WTC11 (cell line): Measurements from ENCODE around the gene CCDC88A. TPM values are rescaled to one million over a fixed set of nuclear protein-coding genes. Genes with fewer than 3 reads are reported as not detected.

Experiments
- ATAC-seq: fragments of 200-7000 bp; cut with Tn5 transposase; 2 replicates; pipeline ENCODE4 v1.10.0; 2021; ENCODE audit warnings: mild to moderate bottlenecking, moderate library complexity
- CTCF ChIA-PET: fragments of 300-600 bp; sonication (Branson Sonifier 250); formaldehyde crosslinking; loops from one replicate; lab custom pipeline; 2021; ENCODE audit warnings: antibody characterized with exemption; lab: Charles Lee
- POLR2A ChIA-PET: fragments of 350-600 bp; sonication (Branson Sonifier 250); formaldehyde crosslinking; loops from one replicate; lab custom pipeline; 2021; ENCODE audit warnings: antibody characterized with exemption; lab: Charles Lee
- DNase-seq: peaks from one replicate; pipeline ENCODE4 v3.0.0; 2021; ENCODE audit warnings: low spot score
- H3K27ac Mint-ChIP-seq: 2 replicates; pipeline ENCODE4 v1.8.0; 2021; ENCODE audit warnings: mixed read lengths
- H3K27me3 Mint-ChIP-seq: 2 replicates; pipeline ENCODE4 v1.8.0; 2021; ENCODE audit warnings: low read depth, mild to moderate bottlenecking, moderate library complexity, mixed read lengths
- H3K36me3 Mint-ChIP-seq: 2 replicates; pipeline ENCODE4 v1.8.0; 2021; ENCODE audit warnings: mixed read lengths
- H3K4me1 Mint-ChIP-seq: 2 replicates; pipeline ENCODE4 v1.8.0; 2022; ENCODE audit warnings: mixed read lengths
- H3K4me3 Mint-ChIP-seq: 2 replicates; pipeline ENCODE4 v1.8.0; 2021; ENCODE audit warnings: mild to moderate bottlenecking, moderate library complexity, mixed read lengths
- H3K9me3 Mint-ChIP-seq: 2 replicates; pipeline ENCODE4 v1.8.0; 2021; ENCODE audit warnings: mixed read lengths
- FOXP1 ChIP-seq: sonication (generic); formaldehyde crosslinking; IDR thresholded peaks from 2 replicates; pipeline ENCODE4 v1.8.0; 2022; ENCODE audit warnings: missing genetic modification reagents, mild to moderate bottlenecking, moderate library complexity, borderline replicate concordance
- GABPB1 ChIP-seq: sonication (generic); formaldehyde crosslinking; IDR thresholded peaks from 2 replicates; pipeline ENCODE4 v1.8.1; 2023; ENCODE audit warnings: mild to moderate bottlenecking, missing genetic modification reagents
- GRHL2 ChIP-seq: fragments of 250-450 bp; sonication (Bioruptor Pico); IDR thresholded peaks from 2 replicates; pipeline ENCODE4 v1.8.0; 2022; ENCODE audit warnings: mild to moderate bottlenecking, moderate library complexity; ENCODE audit not compliant: insufficient replicate concordance, severe bottlenecking
- NFE2L1 ChIP-seq: sonication (generic); formaldehyde crosslinking; IDR thresholded peaks from 2 replicates; pipeline ENCODE4 v1.8.1; 2023; ENCODE audit warnings: missing genetic modification reagents
- PRRX2 ChIP-seq: fragments of 250-450 bp; sonication (Bioruptor Pico); IDR thresholded peaks from 2 replicates; pipeline ENCODE4 v1.8.0; 2021; ENCODE audit warnings: mild to moderate bottlenecking
- RORB ChIP-seq: fragments of 250-450 bp; sonication (Bioruptor Pico); IDR thresholded peaks from 2 replicates; pipeline ENCODE4 v1.9.0; 2021; ENCODE audit warnings: mild to moderate bottlenecking
- SOX15 ChIP-seq: fragments of 250-450 bp; sonication (Bioruptor Pico); IDR thresholded peaks from 2 replicates; pipeline ENCODE4 v1.9.0; 2021; ENCODE audit warnings: mild to moderate bottlenecking
- SP1 ChIP-seq: sonication (generic); formaldehyde crosslinking; conservative IDR thresholded peaks from 2 replicates; pipeline ENCODE4 v1.8.1; 2022; ENCODE audit warnings: missing genetic modification reagents
- TCF7 ChIP-seq: sonication (generic); formaldehyde crosslinking; IDR thresholded peaks from 2 replicates; pipeline ENCODE4 v1.8.0; 2022; ENCODE audit warnings: mild to moderate bottlenecking, low read depth, missing genetic modification reagents, moderate library complexity
- TEAD1 ChIP-seq: sonication (generic); formaldehyde crosslinking; IDR thresholded peaks from 2 replicates; pipeline ENCODE4 v1.8.0; 2022; ENCODE audit warnings: mild to moderate bottlenecking, missing genetic modification reagents
- TEAD4 ChIP-seq: sonication (generic); formaldehyde crosslinking; IDR thresholded peaks from 2 replicates; pipeline ENCODE4 v1.8.0; 2022; ENCODE audit warnings: mild to moderate bottlenecking, missing genetic modification reagents
- TP53 ChIP-seq: sonication (generic); formaldehyde crosslinking; IDR thresholded peaks from 2 replicates; pipeline ENCODE4 v1.8.1; 2023; ENCODE audit warnings: mild to moderate bottlenecking, missing genetic modification reagents
- ZNF263 ChIP-seq: sonication (generic); formaldehyde crosslinking; IDR thresholded peaks from 2 replicates; pipeline ENCODE4 v1.8.1; 2022; ENCODE audit warnings: low read depth, mild to moderate bottlenecking, moderate library complexity, missing genetic modification reagents
- ZNF423 ChIP-seq: fragments of 250-450 bp; sonication (Bioruptor Pico); IDR thresholded peaks from 2 replicates; pipeline ENCODE4 v2.1.2; 2022; ENCODE audit warnings: mild to moderate bottlenecking, moderate library complexity
- total RNA-seq: library from RNA; stranded (reverse); gene quantifications from 3 replicates; pipeline ENCODE4 v1.2.3, GENCODE V29; 2021
- TF ChIP-seq, protein P1 (sequence below): fragments of 250-450 bp; sonication (Bioruptor Pico); IDR thresholded peaks from 2 replicates; pipeline ENCODE4 v2.1.2; 2022; ENCODE audit warnings: mild to moderate bottlenecking, moderate library complexity
- TF ChIP-seq, protein P2 (sequence below): sonication (generic); formaldehyde crosslinking; IDR thresholded peaks from 2 replicates; pipeline ENCODE4 v1.8.0; 2022; ENCODE audit warnings: missing genetic modification reagents
- TF ChIP-seq, protein P3 (sequence below): sonication (generic); formaldehyde crosslinking; IDR thresholded peaks from 2 replicates; pipeline ENCODE4 v1.8.1; 2023; ENCODE audit warnings: mild to moderate bottlenecking, missing genetic modification reagents, moderate library complexity
- TF ChIP-seq, protein P4 (sequence below): sonication (generic); formaldehyde crosslinking; IDR thresholded peaks from 2 replicates; pipeline ENCODE4 v1.8.0; 2022; ENCODE audit warnings: mild to moderate bottlenecking, missing genetic modification reagents
- TF ChIP-seq, protein P5 (sequence below): sonication (generic); formaldehyde crosslinking; IDR thresholded peaks from 2 replicates; pipeline ENCODE4 v1.8.1; 2023; ENCODE audit warnings: mild to moderate bottlenecking, missing genetic modification reagents, borderline replicate concordance
- TF ChIP-seq, protein P6 (sequence below): sonication (generic); formaldehyde crosslinking; IDR thresholded peaks from 2 replicates; pipeline ENCODE4 v1.8.1; 2022; ENCODE audit warnings: mild to moderate bottlenecking, missing genetic modification reagents, moderate library complexity, borderline replicate concordance

Gene CCDC88A
- total RNA-seq, 1 experiment from 2014 or later, result 97.5 TPM

DNA sequence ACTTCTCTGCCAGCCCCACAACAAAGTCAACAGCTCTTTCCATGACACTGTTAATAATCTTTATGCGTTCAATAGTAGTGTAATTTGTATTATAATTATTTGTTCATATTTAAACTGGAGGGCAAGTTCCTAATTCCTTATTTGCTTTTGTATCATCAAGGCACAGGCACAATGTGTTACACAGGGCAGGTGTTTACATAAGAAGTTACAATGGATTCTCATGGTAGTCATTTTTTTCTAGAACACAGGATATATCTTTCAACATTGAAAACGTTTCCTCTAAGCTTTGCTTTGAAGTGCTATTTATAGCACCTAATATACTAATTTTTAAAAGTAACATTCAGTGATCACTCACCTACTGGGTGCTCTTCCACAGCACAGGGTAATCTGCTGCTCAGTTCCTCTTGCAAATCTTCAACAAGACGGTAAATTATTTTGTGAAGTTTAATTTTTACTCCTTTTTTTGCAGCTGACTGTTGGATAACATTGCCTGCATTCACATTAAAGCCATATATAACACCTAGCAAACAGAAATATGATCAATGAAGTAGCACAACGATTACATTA is 179.9 kb downstream of the CCDC88A start:
- ChIA-PET POLR2A (no interaction called here), CTCF (no interaction called here)
- H3K9me3 Mint-ChIP-seq, result no peaks in the 10 kb centered on the region
- DNase-seq (no peak), ATAC-seq (no peak)
- no peak overlapping the region for H3K27ac Mint-ChIP-seq
- H3K36me3 Mint-ChIP-seq, result peaks cover 34% of the 10 kb centered on the region
- TF ChIP-seq GRHL2 (CRISPR knock-in tag) (no peak), TP53 (CRISPR knock-in tag) (no peak), ZNF423 (no peak), SOX15 (CRISPR knock-in tag) (no peak), SP1 (CRISPR knock-in tag) (no peak), ZNF263 (CRISPR knock-in tag) (no peak), TEAD4 (CRISPR knock-in tag) (no peak), RORB (CRISPR knock-in tag) (no peak), TEAD1 (no peak), TCF7 (CRISPR knock-in tag) (no peak), NFE2L1 (CRISPR knock-in tag) (no peak), FOXP1 (CRISPR knock-in tag) (no peak), PRRX2 (CRISPR knock-in tag) (no peak), GABPB1 (CRISPR knock-in tag) (no peak)
- TF ChIP-seq, protein P1, sequence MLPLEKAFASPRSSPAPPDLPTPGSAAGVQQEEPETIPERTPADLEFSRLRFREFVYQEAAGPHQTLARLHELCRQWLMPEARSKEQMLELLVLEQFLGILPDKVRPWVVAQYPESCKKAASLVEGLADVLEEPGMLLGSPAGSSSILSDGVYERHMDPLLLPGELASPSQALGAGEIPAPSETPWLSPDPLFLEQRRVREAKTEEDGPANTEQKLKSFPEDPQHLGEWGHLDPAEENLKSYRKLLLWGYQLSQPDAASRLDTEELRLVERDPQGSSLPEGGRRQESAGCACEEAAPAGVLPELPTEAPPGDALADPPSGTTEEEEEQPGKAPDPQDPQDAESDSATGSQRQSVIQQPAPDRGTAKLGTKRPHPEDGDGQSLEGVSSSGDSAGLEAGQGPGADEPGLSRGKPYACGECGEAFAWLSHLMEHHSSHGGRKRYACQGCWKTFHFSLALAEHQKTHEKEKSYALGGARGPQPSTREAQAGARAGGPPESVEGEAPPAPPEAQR (CRISPR knock-in tag), result no peak
- TF ChIP-seq, protein P2, sequence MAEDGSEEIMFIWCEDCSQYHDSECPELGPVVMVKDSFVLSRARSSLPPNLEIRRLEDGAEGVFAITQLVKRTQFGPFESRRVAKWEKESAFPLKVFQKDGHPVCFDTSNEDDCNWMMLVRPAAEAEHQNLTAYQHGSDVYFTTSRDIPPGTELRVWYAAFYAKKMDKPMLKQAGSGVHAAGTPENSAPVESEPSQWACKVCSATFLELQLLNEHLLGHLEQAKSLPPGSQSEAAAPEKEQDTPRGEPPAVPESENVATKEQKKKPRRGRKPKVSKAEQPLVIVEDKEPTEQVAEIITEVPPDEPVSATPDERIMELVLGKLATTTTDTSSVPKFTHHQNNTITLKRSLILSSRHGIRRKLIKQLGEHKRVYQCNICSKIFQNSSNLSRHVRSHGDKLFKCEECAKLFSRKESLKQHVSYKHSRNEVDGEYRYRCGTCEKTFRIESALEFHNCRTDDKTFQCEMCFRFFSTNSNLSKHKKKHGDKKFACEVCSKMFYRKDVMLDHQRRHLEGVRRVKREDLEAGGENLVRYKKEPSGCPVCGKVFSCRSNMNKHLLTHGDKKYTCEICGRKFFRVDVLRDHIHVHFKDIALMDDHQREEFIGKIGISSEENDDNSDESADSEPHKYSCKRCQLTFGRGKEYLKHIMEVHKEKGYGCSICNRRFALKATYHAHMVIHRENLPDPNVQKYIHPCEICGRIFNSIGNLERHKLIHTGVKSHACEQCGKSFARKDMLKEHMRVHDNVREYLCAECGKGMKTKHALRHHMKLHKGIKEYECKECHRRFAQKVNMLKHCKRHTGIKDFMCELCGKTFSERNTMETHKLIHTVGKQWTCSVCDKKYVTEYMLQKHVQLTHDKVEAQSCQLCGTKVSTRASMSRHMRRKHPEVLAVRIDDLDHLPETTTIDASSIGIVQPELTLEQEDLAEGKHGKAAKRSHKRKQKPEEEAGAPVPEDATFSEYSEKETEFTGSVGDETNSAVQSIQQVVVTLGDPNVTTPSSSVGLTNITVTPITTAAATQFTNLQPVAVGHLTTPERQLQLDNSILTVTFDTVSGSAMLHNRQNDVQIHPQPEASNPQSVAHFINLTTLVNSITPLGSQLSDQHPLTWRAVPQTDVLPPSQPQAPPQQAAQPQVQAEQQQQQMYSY, result no peak
- TF ChIP-seq, protein P3, sequence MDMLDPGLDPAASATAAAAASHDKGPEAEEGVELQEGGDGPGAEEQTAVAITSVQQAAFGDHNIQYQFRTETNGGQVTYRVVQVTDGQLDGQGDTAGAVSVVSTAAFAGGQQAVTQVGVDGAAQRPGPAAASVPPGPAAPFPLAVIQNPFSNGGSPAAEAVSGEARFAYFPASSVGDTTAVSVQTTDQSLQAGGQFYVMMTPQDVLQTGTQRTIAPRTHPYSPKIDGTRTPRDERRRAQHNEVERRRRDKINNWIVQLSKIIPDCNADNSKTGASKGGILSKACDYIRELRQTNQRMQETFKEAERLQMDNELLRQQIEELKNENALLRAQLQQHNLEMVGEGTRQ (CRISPR knock-in tag), result no peak
- TF ChIP-seq, protein P4, sequence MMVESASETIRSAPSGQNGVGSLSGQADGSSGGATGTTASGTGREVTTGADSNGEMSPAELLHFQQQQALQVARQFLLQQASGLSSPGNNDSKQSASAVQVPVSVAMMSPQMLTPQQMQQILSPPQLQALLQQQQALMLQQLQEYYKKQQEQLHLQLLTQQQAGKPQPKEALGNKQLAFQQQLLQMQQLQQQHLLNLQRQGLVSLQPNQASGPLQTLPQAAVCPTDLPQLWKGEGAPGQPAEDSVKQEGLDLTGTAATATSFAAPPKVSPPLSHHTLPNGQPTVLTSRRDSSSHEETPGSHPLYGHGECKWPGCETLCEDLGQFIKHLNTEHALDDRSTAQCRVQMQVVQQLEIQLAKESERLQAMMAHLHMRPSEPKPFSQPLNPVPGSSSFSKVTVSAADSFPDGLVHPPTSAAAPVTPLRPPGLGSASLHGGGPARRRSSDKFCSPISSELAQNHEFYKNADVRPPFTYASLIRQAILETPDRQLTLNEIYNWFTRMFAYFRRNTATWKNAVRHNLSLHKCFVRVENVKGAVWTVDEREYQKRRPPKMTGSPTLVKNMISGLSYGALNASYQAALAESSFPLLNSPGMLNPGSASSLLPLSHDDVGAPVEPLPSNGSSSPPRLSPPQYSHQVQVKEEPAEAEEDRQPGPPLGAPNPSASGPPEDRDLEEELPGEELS (CRISPR knock-in tag), result no peak
- TF ChIP-seq, protein P5, sequence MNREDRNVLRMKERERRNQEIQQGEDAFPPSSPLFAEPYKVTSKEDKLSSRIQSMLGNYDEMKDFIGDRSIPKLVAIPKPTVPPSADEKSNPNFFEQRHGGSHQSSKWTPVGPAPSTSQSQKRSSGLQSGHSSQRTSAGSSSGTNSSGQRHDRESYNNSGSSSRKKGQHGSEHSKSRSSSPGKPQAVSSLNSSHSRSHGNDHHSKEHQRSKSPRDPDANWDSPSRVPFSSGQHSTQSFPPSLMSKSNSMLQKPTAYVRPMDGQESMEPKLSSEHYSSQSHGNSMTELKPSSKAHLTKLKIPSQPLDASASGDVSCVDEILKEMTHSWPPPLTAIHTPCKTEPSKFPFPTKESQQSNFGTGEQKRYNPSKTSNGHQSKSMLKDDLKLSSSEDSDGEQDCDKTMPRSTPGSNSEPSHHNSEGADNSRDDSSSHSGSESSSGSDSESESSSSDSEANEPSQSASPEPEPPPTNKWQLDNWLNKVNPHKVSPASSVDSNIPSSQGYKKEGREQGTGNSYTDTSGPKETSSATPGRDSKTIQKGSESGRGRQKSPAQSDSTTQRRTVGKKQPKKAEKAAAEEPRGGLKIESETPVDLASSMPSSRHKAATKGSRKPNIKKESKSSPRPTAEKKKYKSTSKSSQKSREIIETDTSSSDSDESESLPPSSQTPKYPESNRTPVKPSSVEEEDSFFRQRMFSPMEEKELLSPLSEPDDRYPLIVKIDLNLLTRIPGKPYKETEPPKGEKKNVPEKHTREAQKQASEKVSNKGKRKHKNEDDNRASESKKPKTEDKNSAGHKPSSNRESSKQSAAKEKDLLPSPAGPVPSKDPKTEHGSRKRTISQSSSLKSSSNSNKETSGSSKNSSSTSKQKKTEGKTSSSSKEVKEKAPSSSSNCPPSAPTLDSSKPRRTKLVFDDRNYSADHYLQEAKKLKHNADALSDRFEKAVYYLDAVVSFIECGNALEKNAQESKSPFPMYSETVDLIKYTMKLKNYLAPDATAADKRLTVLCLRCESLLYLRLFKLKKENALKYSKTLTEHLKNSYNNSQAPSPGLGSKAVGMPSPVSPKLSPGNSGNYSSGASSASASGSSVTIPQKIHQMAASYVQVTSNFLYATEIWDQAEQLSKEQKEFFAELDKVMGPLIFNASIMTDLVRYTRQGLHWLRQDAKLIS (CRISPR knock-in tag), result no peak
- TF ChIP-seq, protein P6, sequence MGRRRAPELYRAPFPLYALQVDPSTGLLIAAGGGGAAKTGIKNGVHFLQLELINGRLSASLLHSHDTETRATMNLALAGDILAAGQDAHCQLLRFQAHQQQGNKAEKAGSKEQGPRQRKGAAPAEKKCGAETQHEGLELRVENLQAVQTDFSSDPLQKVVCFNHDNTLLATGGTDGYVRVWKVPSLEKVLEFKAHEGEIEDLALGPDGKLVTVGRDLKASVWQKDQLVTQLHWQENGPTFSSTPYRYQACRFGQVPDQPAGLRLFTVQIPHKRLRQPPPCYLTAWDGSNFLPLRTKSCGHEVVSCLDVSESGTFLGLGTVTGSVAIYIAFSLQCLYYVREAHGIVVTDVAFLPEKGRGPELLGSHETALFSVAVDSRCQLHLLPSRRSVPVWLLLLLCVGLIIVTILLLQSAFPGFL, result no peak
- no peaks in the 10 kb centered on the region; the same call in 1 of the 2 replicates for H3K4me1 Mint-ChIP-seq
- H3K4me3 Mint-ChIP-seq, result no peak overlapping the region
- no peaks in the 10 kb centered on the region for H3K27me3 Mint-ChIP-seq
